GM21381 (cell line): Measurements from ENCODE around the gene EIF4G1.
A peak's percentile ranks its signal among the peaks of the same experiment; 100 is the strongest.

Experiments
- ATAC-seq: cut with Tn5 transposase; IDR thresholded peaks from one replicate; pipeline ENCODE4 v1.9.1; 2021; ENCODE audit warnings: mild to moderate bottlenecking, moderate library complexity; ENCODE audit not compliant: unreplicated experiment

EIF4G1 gene

DNA sequence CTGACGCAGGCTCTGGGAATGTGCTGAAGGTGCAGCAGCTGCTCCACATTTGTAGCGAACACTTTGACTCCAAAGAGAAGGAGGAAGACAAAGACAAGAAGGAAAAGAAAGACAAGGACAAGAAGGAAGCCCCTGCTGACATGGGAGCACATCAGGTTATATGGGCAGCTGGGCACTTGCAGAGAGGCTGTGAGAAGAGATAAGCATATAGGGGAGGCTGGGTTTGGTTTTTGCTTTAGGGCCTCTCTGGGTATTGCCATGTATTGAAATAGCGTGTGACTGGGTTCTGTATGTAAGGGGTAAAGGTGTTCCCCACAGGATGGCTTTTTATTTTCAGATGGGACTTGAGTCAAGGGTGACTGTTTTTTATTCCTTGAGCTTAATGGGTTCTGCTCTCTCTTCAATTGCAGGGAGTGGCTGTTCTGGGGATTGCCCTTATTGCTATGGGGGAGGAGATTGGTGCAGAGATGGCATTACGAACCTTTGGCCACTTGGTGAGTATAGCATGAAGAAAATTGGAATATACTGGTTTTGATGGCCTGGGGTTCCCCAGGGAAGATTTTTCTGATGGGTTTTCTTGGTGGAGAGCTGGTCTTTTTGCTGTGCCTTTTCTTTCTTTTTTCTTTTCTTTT, 7.9 kb upstream of the EIF4G1 start:
- no peak for ATAC-seq

DNA sequence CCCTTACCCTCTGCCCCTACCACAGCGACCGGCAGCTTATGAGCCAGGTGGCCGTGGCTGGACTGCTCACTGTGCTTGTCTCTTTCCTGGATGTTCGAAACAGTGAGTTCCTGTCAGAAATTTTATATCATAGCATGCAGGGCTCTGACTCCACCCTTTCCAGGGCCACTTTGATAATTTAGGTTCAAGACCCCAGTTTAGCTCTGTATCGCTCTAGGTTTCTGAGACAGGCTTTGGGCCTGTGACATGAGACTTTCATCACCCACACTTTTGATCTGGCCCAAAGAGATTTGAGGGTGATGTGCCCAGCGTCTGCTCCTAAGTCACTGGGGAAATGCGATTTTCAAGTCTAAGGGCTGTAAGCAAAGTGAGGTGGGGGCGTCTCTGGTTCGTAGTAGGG, 6.5 kb upstream of the EIF4G1 start:
- no peak for ATAC-seq

GRCh38 chr3:184308744-184309143, 5.7 kb upstream of the EIF4G1 start:
- no peak for ATAC-seq

- ATAC-seq = no peak
Measured at GRCh38 chr3:184311633-184312032, 2.8 kb upstream of the EIF4G1 start.

DNA sequence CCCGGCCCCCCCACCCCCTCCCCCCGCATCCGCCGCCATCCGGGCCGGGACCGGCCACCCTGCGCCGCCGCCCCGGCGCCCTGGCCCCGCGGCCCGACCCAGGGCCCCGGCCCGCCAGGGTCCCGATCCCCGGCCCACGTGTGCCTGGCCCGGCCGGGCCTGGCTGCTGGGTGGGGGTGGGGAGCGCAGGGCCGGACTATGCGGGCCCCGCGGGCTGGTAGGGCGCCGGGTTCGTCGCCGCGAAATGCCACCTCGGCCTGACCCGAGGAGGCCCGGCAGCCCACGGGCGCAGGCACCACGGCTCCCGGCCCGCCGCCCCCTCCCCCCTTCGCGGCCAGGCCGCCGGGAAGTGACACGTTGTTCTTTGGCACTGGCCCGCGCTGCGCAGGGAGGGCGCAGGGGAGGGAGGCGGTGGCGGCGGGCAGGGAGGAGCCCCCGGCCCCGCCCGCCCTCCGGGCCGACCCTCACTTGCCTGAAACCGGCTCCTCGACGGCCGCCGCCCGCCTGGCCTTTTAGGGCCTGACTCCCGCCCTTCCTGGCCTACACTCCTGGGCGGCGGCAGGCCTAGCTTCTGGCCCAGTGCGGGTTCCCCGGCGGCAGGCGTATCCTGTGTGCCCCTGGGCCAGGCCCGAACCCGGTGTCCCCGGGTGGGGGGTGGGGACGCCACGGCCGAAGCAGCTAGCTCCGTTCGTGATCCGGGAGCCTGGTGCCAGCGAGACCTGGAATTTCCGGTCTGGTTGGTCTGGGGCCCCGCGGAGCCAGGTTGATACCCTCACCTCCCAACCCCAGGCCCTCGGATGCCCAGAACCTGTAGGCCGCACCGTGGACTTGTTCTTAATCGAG, 515 bp downstream of the EIF4G1 start:
- ATAC-seq = peak; percentile 45

- ATAC-seq = no peak
Measured at GRCh38 chr3:184315543-184315867, 1.1 kb downstream of the EIF4G1 start.

GRCh38 chr3:184315871-184316661, 1.7 kb downstream of the EIF4G1 start:
- no peak for ATAC-seq

GRCh38 chr3:184316792-184317191, 2.4 kb downstream of the EIF4G1 start:
- no peak for ATAC-seq

DNA sequence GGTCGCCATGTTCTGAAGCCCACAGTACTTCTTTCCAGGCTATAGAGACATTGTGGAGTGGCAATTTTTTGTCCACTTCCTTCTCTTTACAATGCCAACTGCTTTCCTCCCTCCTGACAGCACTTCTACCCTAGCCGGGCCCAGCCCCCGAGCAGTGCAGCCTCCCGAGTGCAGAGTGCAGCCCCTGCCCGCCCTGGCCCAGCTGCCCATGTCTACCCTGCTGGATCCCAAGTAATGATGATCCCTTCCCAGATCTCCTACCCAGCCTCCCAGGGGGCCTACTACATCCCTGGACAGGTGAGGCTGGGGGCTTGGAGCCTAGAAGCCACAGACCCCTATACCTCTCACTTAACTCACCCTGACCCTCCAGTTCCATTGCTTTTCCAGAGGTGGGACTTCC, 2.8 kb downstream of the EIF4G1 start:
- no peak for ATAC-seq

- no peak for ATAC-seq
Measured at GRCh38 chr3:184320104-184320445, 5.7 kb downstream of the EIF4G1 start.

DNA sequence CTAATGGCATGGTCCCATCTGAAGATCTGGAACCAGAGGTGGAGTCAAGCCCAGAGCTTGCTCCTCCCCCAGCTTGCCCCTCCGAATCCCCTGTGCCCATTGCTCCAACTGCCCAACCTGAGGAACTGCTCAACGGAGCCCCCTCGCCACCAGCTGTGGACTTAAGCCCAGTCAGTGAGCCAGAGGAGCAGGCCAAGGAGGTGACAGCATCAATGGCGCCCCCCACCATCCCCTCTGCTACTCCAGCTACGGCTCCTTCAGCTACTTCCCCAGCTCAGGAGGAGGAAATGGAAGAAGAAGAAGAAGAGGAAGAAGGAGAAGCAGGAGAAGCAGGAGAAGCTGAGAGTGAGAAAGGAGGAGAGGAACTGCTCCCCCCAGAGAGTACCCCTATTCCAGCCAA, 7.3 kb downstream of the EIF4G1 start:
- no peak for ATAC-seq

- no peak for ATAC-seq
Measured at GRCh38 chr3:184322731-184323487, 8.5 kb downstream of the EIF4G1 start.

DNA sequence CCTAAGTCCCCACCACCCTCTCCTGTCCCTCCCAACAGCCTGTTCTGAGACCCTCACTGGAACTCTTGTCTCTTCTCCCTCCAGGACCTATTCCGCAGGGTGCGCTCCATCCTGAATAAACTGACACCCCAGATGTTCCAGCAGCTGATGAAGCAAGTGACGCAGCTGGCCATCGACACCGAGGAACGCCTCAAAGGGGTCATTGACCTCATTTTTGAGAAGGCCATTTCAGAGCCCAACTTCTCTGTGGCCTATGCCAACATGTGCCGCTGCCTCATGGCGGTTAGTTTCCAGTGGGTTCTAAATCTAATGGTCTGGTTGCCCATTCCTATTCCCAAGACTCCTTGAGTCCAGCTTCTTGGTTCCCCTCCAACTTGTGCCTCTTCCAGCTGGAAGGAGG, 9.3 kb downstream of the EIF4G1 start:
- no peak for ATAC-seq

GRCh38 chr3:184325269-184325668, 10.9 kb downstream of the EIF4G1 start:
- ATAC-seq = no peak

GRCh38 chr3:184325715-184326369, 11.4 kb downstream of the EIF4G1 start:
- ATAC-seq = no peak

GRCh38 chr3:184327171-184327570, 12.8 kb downstream of the EIF4G1 start:
- no peak for ATAC-seq

DNA sequence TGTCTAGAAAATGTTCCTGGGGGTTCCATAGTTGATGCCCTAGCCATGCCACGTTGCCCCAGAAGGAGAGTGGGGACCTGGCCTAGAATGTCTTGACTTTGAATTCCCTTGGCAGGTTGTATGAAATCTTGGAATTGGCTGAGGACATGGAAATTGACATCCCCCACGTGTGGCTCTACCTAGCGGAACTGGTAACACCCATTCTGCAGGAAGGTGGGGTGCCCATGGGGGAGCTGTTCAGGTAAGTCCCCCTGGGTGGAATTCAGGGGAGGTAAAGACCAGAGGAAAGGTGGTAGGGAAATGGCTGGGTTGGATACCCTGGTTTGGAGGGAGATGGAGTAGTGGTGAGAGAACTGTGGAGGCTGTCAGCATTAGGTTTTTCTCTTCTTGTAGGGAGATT, 14.1 kb downstream of the EIF4G1 start:
- no peak for ATAC-seq

DNA sequence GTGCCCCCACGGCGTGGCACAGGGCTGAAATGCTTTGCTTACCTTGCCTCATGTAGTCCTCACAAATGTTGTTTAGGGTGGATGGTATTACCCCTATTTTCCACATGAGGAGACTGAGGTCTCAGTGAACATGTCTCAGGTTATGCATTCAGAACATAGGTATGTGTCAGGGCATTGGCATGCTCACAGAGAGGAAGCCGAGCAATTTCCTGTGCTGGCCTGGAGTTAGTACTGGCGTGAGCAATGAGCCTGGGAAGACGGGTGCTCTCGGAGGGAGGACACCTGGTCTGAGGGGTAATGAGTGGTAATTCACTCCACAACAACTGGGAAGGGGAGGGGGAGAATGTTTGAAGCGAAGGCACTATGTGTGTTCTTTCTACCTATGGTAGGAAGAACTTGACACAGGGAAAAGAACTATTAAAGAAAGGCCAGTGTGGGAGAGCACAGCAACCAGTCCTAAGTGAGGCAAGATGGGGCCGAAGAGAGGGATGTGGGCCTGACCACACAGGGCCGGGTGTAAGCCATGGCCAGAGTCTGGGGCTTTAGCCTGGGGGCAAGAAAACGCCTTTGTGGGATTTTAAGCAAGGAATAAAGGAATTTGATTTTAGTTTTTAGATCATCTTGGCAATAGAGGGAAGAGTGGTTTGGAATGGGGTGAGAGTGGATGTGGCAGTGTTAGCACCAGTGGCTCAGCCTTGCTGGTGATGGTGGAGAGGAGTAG, 18.1 kb downstream of the EIF4G1 start:
- no peak for ATAC-seq

GRCh38 chr3:184333190-184333589, 18.8 kb downstream of the EIF4G1 start:
- no peak for ATAC-seq

GRCh38 chr3:184333700-184334099, 19.3 kb downstream of the EIF4G1 start:
- ATAC-seq = no peak
